ENCODE measurements around the gene ZACN.

GRCh38 chr17:76078860-76079534, at the start of gene ZACN:
- no peak for TF ChIP-seq CTCF (IDR thresholded peaks at IDR 0.05; ENCODE audit: low read depth, low read length, poor library complexity, severe bottlenecking)
- no peak for TF ChIP-seq EZH2phosphoT487 (IDR thresholded peaks at IDR 0.05; ENCODE audit: borderline replicate concordance, low read length)

All from DOHH2 (cell line).